Amniotic stem cell (primary cell): ENCODE measurements around the gene ZNF207.
"Not testable (repeated sequence)": the region's sequence is repeated elsewhere in the genome, so short reads cannot be mapped to it uniquely, and the experiment has no call there.

Experiments used
- DNase-seq: peaks from one replicate; lab custom pipeline; 2025; lab: John Stamatoyannopoulos, UW

ZNF207 gene

DNA sequence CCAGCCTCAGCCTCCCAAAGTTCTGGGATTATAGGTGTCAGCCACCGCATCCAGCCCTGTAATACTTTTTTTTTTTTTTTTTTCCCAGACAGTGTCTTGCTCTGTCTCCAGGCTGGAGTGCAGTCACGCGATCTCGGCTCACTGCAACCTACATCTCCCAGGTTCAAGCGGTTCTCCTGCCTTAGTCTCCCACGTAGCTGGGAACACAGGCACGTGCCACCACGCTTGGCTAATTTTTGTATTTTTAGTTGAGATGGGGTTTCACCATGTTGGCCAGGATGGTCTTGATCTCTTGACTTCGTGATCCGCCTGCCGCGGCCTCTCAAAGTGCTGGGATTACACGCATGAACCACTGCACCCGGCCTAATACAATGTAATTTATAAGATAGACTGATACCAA, 38.2 kb downstream of the ZNF207 start:
- DNase-seq: not testable (repeated sequence)

DNA sequence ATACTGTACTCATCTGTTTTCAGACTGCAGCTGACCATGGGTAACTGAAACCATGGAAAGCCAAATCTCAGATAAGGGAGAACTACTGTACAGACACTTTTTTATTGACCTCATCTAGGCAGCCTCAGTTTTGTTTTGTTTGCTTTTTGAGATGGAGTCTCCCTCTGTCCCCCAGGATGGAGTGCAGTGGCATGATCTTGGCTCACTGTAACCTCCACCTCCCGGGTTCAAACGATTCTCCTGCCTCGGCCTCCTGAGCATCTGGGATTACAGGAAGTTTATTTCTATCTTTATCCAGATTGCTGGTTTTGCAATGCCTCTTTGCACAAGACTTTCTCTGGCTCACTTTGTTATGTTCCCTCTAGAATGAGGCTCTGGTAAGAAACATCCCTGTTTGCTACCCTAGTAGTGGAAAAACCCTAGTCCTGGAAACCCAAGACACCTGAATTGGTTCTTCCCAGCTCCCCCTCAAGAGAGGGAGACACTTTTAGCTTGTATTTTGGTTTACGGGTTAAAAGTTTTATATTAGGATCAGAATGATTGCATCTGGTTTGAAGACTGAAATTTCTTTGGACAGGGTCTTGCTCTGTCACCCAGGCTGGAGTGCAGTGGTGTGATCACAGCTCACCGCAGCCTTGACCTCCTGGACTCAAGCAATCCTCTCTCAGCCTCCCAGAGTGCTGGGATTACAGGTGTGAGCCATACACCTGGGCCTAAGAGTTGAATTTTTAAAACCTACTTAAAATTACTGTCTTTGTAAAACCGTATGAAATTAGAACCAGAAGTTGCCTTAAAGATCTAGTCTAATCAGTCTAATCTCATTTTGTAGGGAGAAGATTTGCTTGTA, 38.9 kb downstream of the ZNF207 start:
- DNase-seq: no peak

DNA sequence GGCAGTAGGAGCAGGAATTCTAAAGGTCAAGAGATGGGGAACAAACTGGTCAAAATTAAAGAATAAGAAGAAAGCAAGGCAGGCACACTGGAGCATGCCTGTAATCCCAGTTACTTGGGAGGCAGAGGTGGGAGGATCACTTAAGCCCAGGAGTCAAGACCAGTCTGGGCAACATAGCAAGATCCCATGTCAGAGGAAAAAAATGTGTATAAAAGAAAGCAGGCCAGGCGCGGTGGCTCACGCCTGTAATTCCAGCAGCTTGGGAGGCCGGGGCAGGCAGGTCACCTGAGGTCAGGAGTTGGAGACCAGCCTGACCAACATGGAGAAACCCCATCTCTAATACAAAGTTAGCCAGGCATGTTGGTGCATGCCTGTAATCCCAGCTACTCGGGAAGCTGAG, 43.9 kb downstream of the ZNF207 start:
- DNase-seq: no peak

DNA sequence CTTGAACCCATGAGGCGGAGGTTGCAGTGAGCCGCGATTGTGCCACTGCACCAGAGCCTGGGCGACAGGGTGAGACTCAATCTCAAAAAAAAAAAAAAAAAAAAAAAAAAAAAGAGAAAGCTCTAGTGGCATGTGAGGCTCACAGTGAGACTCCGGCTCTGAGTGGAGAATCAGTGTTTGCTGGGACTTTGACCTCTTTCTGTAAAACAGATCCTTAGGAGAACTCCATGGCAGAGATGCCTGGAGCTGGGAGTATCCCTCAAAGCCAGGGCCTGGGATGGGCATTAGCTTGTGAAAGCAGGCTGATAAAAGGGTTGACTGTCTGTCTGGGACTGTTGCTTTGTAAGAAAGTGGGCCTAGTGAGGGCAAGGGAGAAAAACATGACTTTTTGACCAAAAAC, 46.4 kb downstream of the ZNF207 start:
- DNase-seq: no peak

DNA sequence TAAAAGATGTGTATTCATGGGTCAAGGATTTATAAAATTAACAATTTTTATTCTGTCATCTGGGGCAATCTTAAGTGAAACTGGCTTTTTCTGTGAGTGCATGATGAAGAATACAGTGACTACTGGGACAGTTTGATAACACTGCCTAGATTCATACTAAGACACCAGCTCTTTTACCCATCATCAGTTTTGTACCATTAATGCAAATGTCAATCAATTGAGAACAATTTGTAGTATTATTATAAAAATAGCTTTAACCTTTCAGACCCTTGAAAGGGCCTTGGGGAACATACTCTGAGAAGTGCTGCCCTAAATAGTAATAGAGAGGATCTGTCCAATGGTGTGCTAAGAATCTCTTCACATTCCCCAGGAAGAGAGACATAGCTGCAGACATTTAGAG, 49.0 kb downstream of the ZNF207 start:
- DNase-seq: no peak

DNA sequence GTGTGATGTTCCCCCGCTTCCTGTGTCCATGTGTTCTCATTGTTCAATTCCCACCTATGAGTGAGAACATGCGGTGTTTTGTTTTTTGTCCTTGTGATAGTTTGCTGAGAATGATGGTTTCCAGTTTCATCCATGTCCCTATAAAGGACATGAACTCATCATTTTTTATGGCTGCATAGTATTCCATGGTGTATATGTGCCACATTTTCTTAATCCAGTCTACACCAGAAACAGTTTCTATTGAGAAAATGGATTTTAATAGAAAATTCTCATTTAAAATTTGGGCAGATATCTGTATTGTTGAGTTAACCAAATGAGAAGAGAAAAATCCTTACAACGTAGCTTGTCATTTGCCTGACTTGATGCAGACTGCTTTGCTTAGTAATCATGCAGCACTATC, 60.1 kb downstream of the ZNF207 start:
- not testable (repeated sequence) for DNase-seq

DNA sequence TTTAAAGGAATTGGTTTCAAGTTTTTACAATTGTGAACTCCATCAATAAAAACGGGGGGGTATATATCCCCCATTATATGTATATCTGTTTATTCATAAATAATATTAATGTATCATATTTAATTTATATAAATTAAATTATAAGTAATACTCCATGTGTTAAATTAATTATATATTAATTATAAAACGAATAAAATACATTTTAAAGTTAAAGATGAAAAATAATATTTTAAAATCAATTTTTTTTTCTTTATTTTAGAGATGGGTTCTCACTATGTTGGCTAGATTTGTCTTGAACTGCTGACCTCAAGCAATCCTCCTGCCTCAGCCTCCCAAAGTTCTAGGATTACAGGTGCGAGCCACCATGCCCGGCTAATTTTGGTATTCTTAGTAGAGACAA, 76.9 kb downstream of the ZNF207 start:
- DNase-seq: no peak

DNA sequence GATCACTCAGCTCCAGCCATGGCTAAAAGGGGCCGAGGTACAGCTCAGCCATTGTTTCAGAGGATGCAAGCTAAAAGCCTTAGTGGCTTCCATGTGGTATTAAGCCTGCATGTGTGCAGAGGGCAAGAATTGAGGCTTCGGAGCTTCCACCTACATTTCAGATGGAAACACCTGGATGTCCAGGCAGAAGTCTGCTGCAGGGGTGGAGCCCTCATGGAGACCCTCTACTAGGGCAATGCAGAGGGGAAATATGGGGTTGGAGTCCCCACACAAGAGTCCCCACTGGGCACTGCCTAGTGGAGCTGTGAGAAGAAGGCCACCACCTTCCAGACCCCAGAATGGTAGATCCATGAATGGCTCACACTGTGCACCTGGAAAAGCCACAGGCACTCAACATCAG, 79.6 kb downstream of the ZNF207 start:
- DNase-seq: no peak
